ENCODE data around the gene NTN4.

Gene NTN4

GRCh38 chr12:95789126-95790032 lies 1.2 kb downstream of the NTN4 start:
- ATAC-seq = peak; percentile 9; the same call in 2 of the 3 replicates
- TF ChIP-seq TOX (CRISPR knock-in tag; IDR thresholded peaks at IDR 0.05; ENCODE audit: borderline replicate concordance) = no peak
- no peak for TF ChIP-seq ZNF8 (CRISPR knock-in tag; IDR thresholded peaks at IDR 0.05)
- no peak for TF ChIP-seq PATZ1 (CRISPR knock-in tag; IDR thresholded peaks at IDR 0.05; ENCODE audit: borderline replicate concordance)
- no peak for TF ChIP-seq BACH2 (CRISPR knock-in tag; IDR thresholded peaks at IDR 0.05; ENCODE audit: borderline replicate concordance)
- TF ChIP-seq ZC3H10 (CRISPR knock-in tag; IDR thresholded peaks at IDR 0.05) = no peak

- TF ChIP-seq ZNF565 (CRISPR knock-in tag; conservative IDR thresholded peaks at IDR 0.05; ENCODE audit: low read depth) = no peak
- 0 out of 2 replicates have a peak, but pooled peaks have one; percentile 7 for TF ChIP-seq ISL1 (CRISPR knock-in tag; IDR thresholded peaks at IDR 0.05)
- 0 out of 3 replicates have a peak, but pooled peaks have one; percentile 14 for ATAC-seq
These were observed 1.9 kb downstream of the NTN4 start for GRCh38 chr12:95788637-95789036.

GRCh38 chr12:95787274-95787818 lies 3.2 kb downstream of the NTN4 start:
- TF ChIP-seq ZNF70 (CRISPR knock-in tag; IDR thresholded peaks at IDR 0.05) (no peak), TSHZ2 (CRISPR knock-in tag; IDR thresholded peaks at IDR 0.05) (no peak), ZNF565 (CRISPR knock-in tag; conservative IDR thresholded peaks at IDR 0.05; ENCODE audit: low read depth) (no peak), CSRNP3 (CRISPR knock-in tag; IDR thresholded peaks at IDR 0.05) (no peak), POU6F1 (CRISPR knock-in tag; IDR thresholded peaks at IDR 0.05; ENCODE audit: borderline replicate concordance, low read depth) (no peak), CREB5 (CRISPR knock-in tag; IDR thresholded peaks at IDR 0.05; ENCODE audit: low read depth) (no peak), ZFP30 (CRISPR knock-in tag; IDR thresholded peaks at IDR 0.05) (no peak), ZNF8 (CRISPR knock-in tag; IDR thresholded peaks at IDR 0.05) (no peak), ZC3H10 (CRISPR knock-in tag; IDR thresholded peaks at IDR 0.05) (no peak), BACH2 (CRISPR knock-in tag; IDR thresholded peaks at IDR 0.05; ENCODE audit: borderline replicate concordance) (no peak), PPARA (CRISPR knock-in tag; IDR thresholded peaks at IDR 0.05; ENCODE audit: borderline replicate concordance) (no peak), ESRRG (CRISPR knock-in tag; IDR thresholded peaks at IDR 0.05) (no peak), TCF4 (CRISPR knock-in tag; IDR thresholded peaks at IDR 0.05; ENCODE audit: borderline replicate concordance) (no peak), GLIS3 (CRISPR knock-in tag; IDR thresholded peaks at IDR 0.05) (no peak), ZFP3 (CRISPR knock-in tag; IDR thresholded peaks at IDR 0.05) (no peak), RARB (CRISPR knock-in tag; IDR thresholded peaks at IDR 0.05) (no peak), OSR1 (CRISPR knock-in tag; IDR thresholded peaks at IDR 0.05) (no peak), ISL1 (CRISPR knock-in tag; IDR thresholded peaks at IDR 0.05) (no peak)
- ATAC-seq = no peak

Data from SK-N-SH treated with all-trans-retinoic acid at 6 μM for 48 hours (cell line).